Type B pancreatic cell (in vitro differentiated cells): Measurements from ENCODE around the gene AGTR1. TPM values are rescaled to one million over a fixed set of nuclear protein-coding genes. Genes with fewer than 3 reads are reported as not detected.
"Not testable (repeated sequence)": the region's sequence is repeated elsewhere in the genome, so short reads cannot be mapped to it uniquely, and the experiment has no call there.

ENCODE experiments used
- DNase-seq: peaks from one replicate; pipeline ENCODE4 v3.0.0; 2021; ENCODE audit warnings: mixed read lengths; ENCODE audit not compliant: unreplicated experiment; ENCODE audit errors: extremely low spot score
- H3K27ac Mint-ChIP-seq: 2 replicates; pipeline ENCODE4 v1.8.0; 2021; ENCODE audit warnings: mild to moderate bottlenecking, mixed read lengths
- H3K27me3 Mint-ChIP-seq: 2 replicates; pipeline ENCODE4 v1.8.0; 2021; ENCODE audit warnings: mixed read lengths
- H3K36me3 Mint-ChIP-seq: 2 replicates; pipeline ENCODE4 v1.8.0; 2021; ENCODE audit warnings: mixed read lengths
- H3K4me1 Mint-ChIP-seq: one replicate; pipeline ENCODE4 v1.8.0; 2021; ENCODE audit warnings: mixed read lengths; ENCODE audit not compliant: unreplicated experiment
- H3K4me3 Mint-ChIP-seq: 2 replicates; pipeline ENCODE4 v1.8.0; 2021; ENCODE audit warnings: mild to moderate bottlenecking, mixed read lengths
- H3K9me3 Mint-ChIP-seq: 2 replicates; pipeline ENCODE4 v1.8.0; 2021; ENCODE audit warnings: mixed read lengths
- CTCF ChIP-seq: fragments of 200-600 bp; sonication (generic); conservative IDR thresholded peaks from 2 replicates; pipeline ENCODE4 v1.5.0; 2021; ENCODE audit warnings: antibody characterized with exemption, mild to moderate bottlenecking
- total RNA-seq: library from RNA; stranded (reverse); gene quantifications from 2 replicates; pipeline ENCODE4 v1.2.1, GENCODE V29; 2021; ENCODE audit warnings: low replicate concordance

Gene AGTR1
- total RNA-seq, 1 donor from 2014 or later, result 2.4 TPM

GRCh38 chr3:148741219-148741618 lies 43.5 kb downstream of the AGTR1 start:
- no peak overlapping the region for H3K27ac Mint-ChIP-seq
- no peaks in the 10 kb centered on the region for H3K27me3 Mint-ChIP-seq

GRCh38 chr3:148742118-148742517 lies 44.4 kb downstream of the AGTR1 start:
- no peak for TF ChIP-seq CTCF
- Mint-ChIP-seq H3K4me1 (no peaks in the 10 kb centered on the region), H3K36me3 (no peaks in the 10 kb centered on the region)

More at GRCh38 chr3:148741219-148741618, 43.5 kb downstream of the AGTR1 start:
- DNase-seq, result no peak
- H3K4me1 Mint-ChIP-seq, result no peaks in the 10 kb centered on the region
- no peaks in the 10 kb centered on the region for H3K36me3 Mint-ChIP-seq
- TF ChIP-seq CTCF, result no peak
- H3K4me3 Mint-ChIP-seq, result no peak overlapping the region
- no peaks in the 10 kb centered on the region for H3K9me3 Mint-ChIP-seq

GRCh38 chr3:148746053-148746452 lies 48.4 kb downstream of the AGTR1 start:
- Mint-ChIP-seq H3K4me3 (no peak overlapping the region), H3K27ac (no peak overlapping the region), H3K27me3 (no peaks in the 10 kb centered on the region), H3K36me3 (no peaks in the 10 kb centered on the region), H3K9me3 (no peaks in the 10 kb centered on the region), H3K4me1 (no peaks in the 10 kb centered on the region)
- no peak for TF ChIP-seq CTCF
- DNase-seq, result no peak

More at GRCh38 chr3:148742118-148742517, 44.4 kb downstream of the AGTR1 start:
- no peak overlapping the region for H3K4me3 Mint-ChIP-seq
- H3K9me3 Mint-ChIP-seq, result no peaks in the 10 kb centered on the region
- H3K27ac Mint-ChIP-seq, result no peak overlapping the region
- DNase-seq, result no peak
- no peaks in the 10 kb centered on the region for H3K27me3 Mint-ChIP-seq

- Mint-ChIP-seq H3K36me3 (peaks cover 1% of the 10 kb centered on the region), H3K27me3 (peaks cover under 1% of the 10 kb centered on the region), H3K9me3 (peaks cover 6% of the 10 kb centered on the region), H3K4me3 (no peak overlapping the region), H3K4me1 (peaks cover 4% of the 10 kb centered on the region), H3K27ac (no peak overlapping the region)
- DNase-seq, result no peak
- TF ChIP-seq CTCF, result no peak
These were observed 50.6 kb downstream of the AGTR1 start for GRCh38 chr3:148748283-148748682.

- Mint-ChIP-seq H3K27ac (no peak overlapping the region), H3K4me3 (no peak overlapping the region), H3K27me3 (peaks cover 4% of the 10 kb centered on the region), H3K36me3 (peaks cover 4% of the 10 kb centered on the region), H3K9me3 (peaks cover 10% of the 10 kb centered on the region), H3K4me1 (peaks cover 4% of the 10 kb centered on the region)
- no peak for DNase-seq
- no peak for TF ChIP-seq CTCF
These were observed 52.6 kb downstream of the AGTR1 start for GRCh38 chr3:148750296-148750695.

GRCh38 chr3:148751461-148751860 lies 53.8 kb downstream of the AGTR1 start:
- Mint-ChIP-seq H3K4me1 (peaks cover 4% of the 10 kb centered on the region), H3K27ac (no peak overlapping the region), H3K9me3 (peaks cover 10% of the 10 kb centered on the region), H3K27me3 (peaks cover 4% of the 10 kb centered on the region), H3K4me3 (no peak overlapping the region), H3K36me3 (peaks cover 4% of the 10 kb centered on the region)
- no peak for TF ChIP-seq CTCF
- no peak for DNase-seq

- not testable (repeated sequence) for H3K36me3 Mint-ChIP-seq, H3K9me3 Mint-ChIP-seq, DNase-seq, H3K4me1 Mint-ChIP-seq, H3K27me3 Mint-ChIP-seq
- peak overlapping the region; percentile 68 for H3K27ac Mint-ChIP-seq
- peak overlapping the region; percentile 38 for H3K4me3 Mint-ChIP-seq
These were observed 55.7 kb downstream of the AGTR1 start for GRCh38 chr3:148753385-148753784.
